Loucy (cell line): ENCODE data around the gene DTNA.

Experiments
- EZH2phosphoT487 ChIP-seq: fragments of 200-600 bp; IDR thresholded peaks from 2 replicates; pipeline ENCODE4 v1.6.1; 2018; ENCODE audit warnings: antibody characterized with exemption, mild to moderate bottlenecking, moderate library complexity, borderline replicate concordance
- TF ChIP-seq, protein P1 (sequence below): fragments of 200-600 bp; sonication (generic); conservative IDR thresholded peaks from 2 replicates; pipeline ENCODE4 v1.5.1; 2014; ENCODE audit warnings: mild to moderate bottlenecking, antibody characterized with exemption, low read length

GRCh38 chr18:34661464-34662087, 48.5 kb upstream of the DTNA start:
- TF ChIP-seq, protein P1, sequence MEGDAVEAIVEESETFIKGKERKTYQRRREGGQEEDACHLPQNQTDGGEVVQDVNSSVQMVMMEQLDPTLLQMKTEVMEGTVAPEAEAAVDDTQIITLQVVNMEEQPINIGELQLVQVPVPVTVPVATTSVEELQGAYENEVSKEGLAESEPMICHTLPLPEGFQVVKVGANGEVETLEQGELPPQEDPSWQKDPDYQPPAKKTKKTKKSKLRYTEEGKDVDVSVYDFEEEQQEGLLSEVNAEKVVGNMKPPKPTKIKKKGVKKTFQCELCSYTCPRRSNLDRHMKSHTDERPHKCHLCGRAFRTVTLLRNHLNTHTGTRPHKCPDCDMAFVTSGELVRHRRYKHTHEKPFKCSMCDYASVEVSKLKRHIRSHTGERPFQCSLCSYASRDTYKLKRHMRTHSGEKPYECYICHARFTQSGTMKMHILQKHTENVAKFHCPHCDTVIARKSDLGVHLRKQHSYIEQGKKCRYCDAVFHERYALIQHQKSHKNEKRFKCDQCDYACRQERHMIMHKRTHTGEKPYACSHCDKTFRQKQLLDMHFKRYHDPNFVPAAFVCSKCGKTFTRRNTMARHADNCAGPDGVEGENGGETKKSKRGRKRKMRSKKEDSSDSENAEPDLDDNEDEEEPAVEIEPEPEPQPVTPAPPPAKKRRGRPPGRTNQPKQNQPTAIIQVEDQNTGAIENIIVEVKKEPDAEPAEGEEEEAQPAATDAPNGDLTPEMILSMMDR: peak; percentile 91
- TF ChIP-seq EZH2phosphoT487: no peak
